ENCODE results near the gene VILL. TPM values are rescaled to one million over a fixed set of nuclear protein-coding genes. Genes with fewer than 3 reads are reported as not detected.

The VILL gene
- total and polyA plus RNA-seq, 2 of the 8 experiments (the other 6 are each of a cell fraction or from before 2014, with no cell fraction given) = 4.1 to 4.2 TPM

DNA sequence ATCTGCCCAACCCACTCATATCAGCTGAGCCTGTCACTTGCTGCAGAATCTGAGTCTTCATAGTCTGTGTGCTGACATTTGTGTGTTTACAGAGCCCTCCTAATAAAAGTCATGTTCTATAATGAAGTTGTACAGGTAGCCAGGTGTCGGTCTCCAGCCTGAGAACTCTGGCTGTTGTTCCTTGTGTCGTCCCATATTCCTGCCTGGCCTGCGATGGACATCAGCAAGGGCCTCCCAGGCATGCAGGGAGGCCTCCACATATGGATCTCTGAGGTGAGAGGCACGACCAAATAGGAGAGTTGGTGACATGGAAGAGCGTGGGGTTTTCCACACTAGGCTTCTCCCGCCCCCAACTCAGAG, 2.9 kb downstream of the VILL start:
- H4K20me1 ChIP-seq (replicated peaks in 1 of 2; ENCODE audit: control insufficient read depth in 1 of 2, insufficient read depth in 2 of 2, low read length in 2 of 2) = no peaks in the 10 kb centered on the region
- no peak overlapping the region for H3K4ac ChIP-seq (replicated peaks; ENCODE audit: insufficient read length, low read depth, low read length)
- H3K9me3 ChIP-seq (ENCODE audit: insufficient read depth in 2 of 2, low read depth in 1 of 2, low read length in 1 of 2) = no peaks in the 10 kb centered on the region
- no peak overlapping the region for H2BK12ac ChIP-seq (ENCODE audit: low read depth, low read length)
- H3K23ac ChIP-seq (ENCODE audit: insufficient read length) = no peak overlapping the region
- peak overlapping the region; percentile 64 to 81; a peak in 3 of 4 replicates for H3K4me2 ChIP-seq (ENCODE audit: insufficient read depth in 1 of 2, low read depth in 2 of 2, low read length in 2 of 2)
- no peak overlapping the region for H2BK15ac ChIP-seq (ENCODE audit: low read length)
- H3K23me2 ChIP-seq (ENCODE audit: low read depth, low read length) = peaks cover 7% of the 10 kb centered on the region
- H2BK5ac ChIP-seq (ENCODE audit: low read depth, low read length) = 0 out of 2 replicates have a peak overlapping the region, but pooled peaks have one; percentile 26
- no peak overlapping the region for H2AFZ ChIP-seq (ENCODE audit: low read length)
- FAIRE-seq (no peak), DNase-seq (ENCODE audit: low read depth in 1 of 2, low spot score in 2 of 2) (no peak)
- H3K4me1 ChIP-seq (replicated peaks in 1 of 4; ENCODE audit: control insufficient read depth in 3 of 4, insufficient read depth in 4 of 4, low read length in 3 of 4) = peaks cover 0 to 18% (median 10%) of the 10 kb centered on the region in 4 experiments; a peak in 6 of 7 replicates
- H2BK120ac ChIP-seq (replicated peaks; ENCODE audit: low read depth, low read length) = no peak overlapping the region
- peak overlapping the region in 1 of 4 experiments; percentile 73; a peak in 1 of 8 replicates for H3K4me3 ChIP-seq (ENCODE audit: extremely low read depth in 1 of 4, insufficient read depth in 2 of 4, low read depth in 3 of 4, low read length in 4 of 4)
- no peak overlapping the region for H3K9ac ChIP-seq (replicated peaks in 1 of 4; ENCODE audit: extremely low read depth in 1 of 4, low read depth in 3 of 4, low read length in 3 of 4)
- ChIA-PET POLR2A (ENCODE audit: partially characterized antibody) (no interaction called here), CTCF (ENCODE audit: partially characterized antibody) (interaction anchor here (1.0 to 2.1 kb wide), 3 partner anchors 10 to 17 kb away, joined by 3 to 10 read pairs (median 8); no protein-coding TSS in a partner anchor)
- H4K8ac ChIP-seq (ENCODE audit: extremely low read depth, insufficient read depth, low read length) = no peak overlapping the region
- H3K27ac ChIP-seq (ENCODE audit: low read depth, low read length) = no peak overlapping the region
- H4K5ac ChIP-seq (ENCODE audit: insufficient read length, low read depth, low read length) = no peak overlapping the region
- no peak overlapping the region for H3K14ac ChIP-seq (ENCODE audit: insufficient read length)
- H3K18ac ChIP-seq (ENCODE audit: extremely low read depth, low read length) = no peak overlapping the region
- TF ChIP-seq MAFK (IDR thresholded peaks at IDR 0.05; ENCODE audit: low read depth, low read length) = no peak
- TF ChIP-seq BCL11A (IDR thresholded peaks at IDR 0.05; ENCODE audit: low read depth in 2 of 2, low read length in 2 of 2) = no peak
- no peak for TF ChIP-seq RBBP5 (IDR thresholded peaks at IDR 0.05; ENCODE audit: borderline replicate concordance, low read depth, low read length)
- TF ChIP-seq NANOG (IDR thresholded peaks at IDR 0.05; ENCODE audit: insufficient read depth, low read depth, low read length, poor library complexity, severe bottlenecking) = no peak
- no peak for TF ChIP-seq GTF2F1 (IDR thresholded peaks at IDR 0.05; ENCODE audit: borderline replicate concordance, low read depth, low read length)
- TF ChIP-seq PHF8 (conservative IDR thresholded peaks at IDR 0.05; ENCODE audit: low read depth, low read length) = no peak
- no peak for TF ChIP-seq ASH2L (IDR thresholded peaks at IDR 0.05; ENCODE audit: low read length)
- TF ChIP-seq SIX5 (IDR thresholded peaks at IDR 0.05; ENCODE audit: low read depth, low read length) = no peak
- TF ChIP-seq HDAC6 (IDR thresholded peaks at IDR 0.05; ENCODE audit: low read depth, low read length) = no peak
- no peak for TF ChIP-seq NRF1 (IDR thresholded peaks at IDR 0.05; ENCODE audit: low read depth, low read length)
- no peak for TF ChIP-seq CTBP2 (IDR thresholded peaks at IDR 0.05; ENCODE audit: borderline replicate concordance, insufficient read depth, insufficient read length, low read length)
- TF ChIP-seq CBX8 (IDR thresholded peaks at IDR 0.05; ENCODE audit: borderline replicate concordance, low read depth, low read length) = no peak
- no peak for TF ChIP-seq EZH2 (IDR thresholded peaks at IDR 0.05; ENCODE audit: low read depth, low read length, severe bottlenecking)
- TF ChIP-seq TAF7 (optimal IDR thresholded peaks at IDR 0.05; ENCODE audit: borderline replicate concordance, low read depth, low read length) = no peak
- H2AK5ac ChIP-seq (ENCODE audit: low read depth, low read length) = no peak overlapping the region
- 75% methylated on average over 6 of the region's 6 CpGs; no CpG with 5 or more reads in 1 of the 2 experiments for WGBS, 2 experiments (ENCODE audit: extremely low coverage in 1 of 2, insufficient coverage in 1 of 2, insufficient read length in 1 of 2, insufficient replicate concordance in 2 of 2, low coverage in 1 of 2, low lambda C conversion rate in 2 of 2, missing lambda C conversion rate in 1 of 2)
- no peaks in the 10 kb centered on the region for H3K79me2 ChIP-seq (ENCODE audit: control insufficient read depth in 1 of 2, insufficient read depth in 2 of 2, low read length in 2 of 2)
- H3K56ac ChIP-seq (replicated peaks; ENCODE audit: insufficient read length, low read depth, low read length) = no peak overlapping the region
- peaks cover 0 to 15% (median 5%) of the 10 kb centered on the region in 4 experiments; a peak in 4 of 7 replicates for H3K27me3 ChIP-seq (replicated peaks in 1 of 4; ENCODE audit: control insufficient read depth in 3 of 4, extremely low read depth in 1 of 4, insufficient read depth in 3 of 4, low read length in 3 of 4)
- H3K36me3 ChIP-seq (ENCODE audit: control insufficient read depth in 2 of 4, insufficient read depth in 4 of 4, low read length in 3 of 4) = no peaks in the 10 kb centered on the region
- H2BK20ac ChIP-seq (ENCODE audit: low read length) = no peak overlapping the region
- no peak overlapping the region for H4K91ac ChIP-seq (replicated peaks; ENCODE audit: insufficient read length, low read length)
- H3K79me1 ChIP-seq (ENCODE audit: low read depth, low read length) = no peaks in the 10 kb centered on the region
